KMS-11 (cell line): Measurements from ENCODE around the gene SCARF2.
"Not testable (repeated sequence)": the region's sequence is repeated elsewhere in the genome, so short reads cannot be mapped to it uniquely, and the experiment has no call there.

Experiments
- H2AFZ ChIP-seq: fragments of 200-600 bp; sonication (generic); 2 replicates; pipeline ENCODE4 v1.6.1; 2016; ENCODE audit warnings: antibody characterized with exemption, mixed run types, low read depth
- H3K27ac ChIP-seq: fragments of 200-600 bp; sonication (generic); 2 replicates; pipeline ENCODE4 v1.6.1; 2016; ENCODE audit warnings: mild to moderate bottlenecking, mixed run types
- H3K27me3 ChIP-seq: fragments of 200-600 bp; sonication (generic); 2 replicates; pipeline ENCODE4 v1.6.1; 2017; ENCODE audit warnings: mild to moderate bottlenecking, low read depth, mixed run types, moderate library complexity; ENCODE audit not compliant: insufficient read depth
- H3K36me3 ChIP-seq: fragments of 200-600 bp; sonication (generic); 2 replicates; pipeline ENCODE4 v1.6.1; 2017; ENCODE audit warnings: mild to moderate bottlenecking, mixed run types; ENCODE audit not compliant: insufficient read depth
- H3K4me1 ChIP-seq: fragments of 200-600 bp; sonication (generic); 2 replicates; pipeline ENCODE4 v1.6.1; 2016; ENCODE audit warnings: mild to moderate bottlenecking, low read depth, mixed run types; ENCODE audit not compliant: poor library complexity, severe bottlenecking
- H3K4me2 ChIP-seq: fragments of 200-600 bp; sonication (generic); 2 replicates; pipeline ENCODE4 v1.7.0; 2016; ENCODE audit warnings: mild to moderate bottlenecking, mixed run types
- H3K4me3 ChIP-seq: fragments of 200-600 bp; sonication (generic); IDR thresholded peaks from 2 replicates; pipeline ENCODE4 v1.6.1; 2017; ENCODE audit warnings: low read depth, low read length, mixed read lengths; ENCODE audit not compliant: insufficient read depth
- H3K79me2 ChIP-seq: fragments of 200-600 bp; sonication (generic); 2 replicates; pipeline ENCODE4 v1.6.1; 2016; ENCODE audit warnings: low read depth, mixed run types; ENCODE audit not compliant: insufficient read depth
- H3K9ac ChIP-seq: fragments of 200-600 bp; sonication (generic); 2 replicates; pipeline ENCODE4 v1.6.1; 2016; ENCODE audit warnings: mild to moderate bottlenecking, mixed run types
- H4K20me1 ChIP-seq: fragments of 200-600 bp; sonication (generic); 2 replicates; pipeline ENCODE4 v1.6.1; 2016; ENCODE audit warnings: mild to moderate bottlenecking, mixed run types; ENCODE audit not compliant: insufficient read depth
- TF ChIP-seq, protein P1 (sequence below): fragments of 200-600 bp; sonication (generic); conservative IDR thresholded peaks from 2 replicates; pipeline ENCODE4 v1.6.1; 2017; ENCODE audit warnings: low read depth, mild to moderate bottlenecking, antibody characterized with exemption, low read length, moderate library complexity, mixed read lengths

Gene SCARF2

DNA sequence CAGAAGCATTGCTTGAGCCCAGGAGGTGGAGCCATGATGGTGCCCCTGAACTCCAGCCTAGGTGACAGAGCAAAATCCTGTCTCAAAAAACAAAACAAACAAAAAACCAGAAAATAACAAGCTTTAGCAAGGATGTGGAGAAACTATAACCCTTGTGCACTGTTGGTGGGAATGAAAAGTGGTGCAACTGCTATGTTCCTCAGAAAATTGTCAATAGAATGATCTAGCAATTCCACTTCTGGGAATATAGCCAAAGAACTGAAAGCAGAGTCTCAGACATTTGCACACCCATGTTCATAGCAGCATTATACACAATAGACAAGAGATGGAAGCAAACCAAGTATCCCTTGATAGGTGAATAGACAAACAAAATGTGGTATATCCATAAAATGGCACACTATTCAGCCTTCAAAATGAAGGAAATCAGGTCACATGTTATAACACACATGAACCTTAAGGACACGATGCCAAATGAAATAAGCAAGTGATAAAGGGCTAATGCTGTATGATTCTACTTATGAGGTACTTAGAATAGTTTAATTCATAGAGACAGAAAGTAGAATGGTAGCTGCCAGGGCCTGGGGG is 42.1 kb upstream of the SCARF2 start:
- TF ChIP-seq, protein P1, sequence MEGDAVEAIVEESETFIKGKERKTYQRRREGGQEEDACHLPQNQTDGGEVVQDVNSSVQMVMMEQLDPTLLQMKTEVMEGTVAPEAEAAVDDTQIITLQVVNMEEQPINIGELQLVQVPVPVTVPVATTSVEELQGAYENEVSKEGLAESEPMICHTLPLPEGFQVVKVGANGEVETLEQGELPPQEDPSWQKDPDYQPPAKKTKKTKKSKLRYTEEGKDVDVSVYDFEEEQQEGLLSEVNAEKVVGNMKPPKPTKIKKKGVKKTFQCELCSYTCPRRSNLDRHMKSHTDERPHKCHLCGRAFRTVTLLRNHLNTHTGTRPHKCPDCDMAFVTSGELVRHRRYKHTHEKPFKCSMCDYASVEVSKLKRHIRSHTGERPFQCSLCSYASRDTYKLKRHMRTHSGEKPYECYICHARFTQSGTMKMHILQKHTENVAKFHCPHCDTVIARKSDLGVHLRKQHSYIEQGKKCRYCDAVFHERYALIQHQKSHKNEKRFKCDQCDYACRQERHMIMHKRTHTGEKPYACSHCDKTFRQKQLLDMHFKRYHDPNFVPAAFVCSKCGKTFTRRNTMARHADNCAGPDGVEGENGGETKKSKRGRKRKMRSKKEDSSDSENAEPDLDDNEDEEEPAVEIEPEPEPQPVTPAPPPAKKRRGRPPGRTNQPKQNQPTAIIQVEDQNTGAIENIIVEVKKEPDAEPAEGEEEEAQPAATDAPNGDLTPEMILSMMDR, result no peak
- H3K27me3 ChIP-seq, result no peaks in the 10 kb centered on the region
- no peak overlapping the region for H3K9ac ChIP-seq
- no peak overlapping the region for H2AFZ ChIP-seq
- H3K79me2 ChIP-seq, result no peaks in the 10 kb centered on the region
- no peaks in the 10 kb centered on the region for H3K4me1 ChIP-seq
- no peak overlapping the region for H3K27ac ChIP-seq
- H3K4me3 ChIP-seq, result no peak overlapping the region
- no peaks in the 10 kb centered on the region for H3K36me3 ChIP-seq
- no peak overlapping the region for H3K4me2 ChIP-seq
- H4K20me1 ChIP-seq, result no peaks in the 10 kb centered on the region

DNA sequence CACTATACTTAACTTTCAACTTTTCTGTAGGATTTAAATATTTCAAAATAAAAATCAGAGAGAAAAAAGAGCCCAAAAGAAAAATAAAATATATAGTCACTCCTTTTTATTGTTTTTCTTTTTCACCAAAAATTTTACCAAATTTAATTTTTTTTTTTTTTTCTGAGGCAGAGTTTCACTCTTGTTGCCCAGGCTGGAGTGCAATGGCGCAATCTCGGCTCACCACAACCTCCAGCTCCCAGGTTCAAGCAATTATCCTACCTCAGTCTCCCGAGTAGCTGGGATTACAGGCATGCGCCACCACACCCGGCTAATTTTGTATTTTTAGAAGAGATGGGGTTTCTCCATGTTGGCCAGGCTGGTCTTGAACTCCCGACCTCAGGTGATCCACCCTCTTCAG is 40.4 kb upstream of the SCARF2 start:
- H3K4me2 ChIP-seq, H2AFZ ChIP-seq, H4K20me1 ChIP-seq, H3K27ac ChIP-seq, H3K79me2 ChIP-seq, H3K36me3 ChIP-seq, H3K27me3 ChIP-seq, H3K9ac ChIP-seq, H3K4me3 ChIP-seq, H3K4me1 ChIP-seq: not testable (repeated sequence)

DNA sequence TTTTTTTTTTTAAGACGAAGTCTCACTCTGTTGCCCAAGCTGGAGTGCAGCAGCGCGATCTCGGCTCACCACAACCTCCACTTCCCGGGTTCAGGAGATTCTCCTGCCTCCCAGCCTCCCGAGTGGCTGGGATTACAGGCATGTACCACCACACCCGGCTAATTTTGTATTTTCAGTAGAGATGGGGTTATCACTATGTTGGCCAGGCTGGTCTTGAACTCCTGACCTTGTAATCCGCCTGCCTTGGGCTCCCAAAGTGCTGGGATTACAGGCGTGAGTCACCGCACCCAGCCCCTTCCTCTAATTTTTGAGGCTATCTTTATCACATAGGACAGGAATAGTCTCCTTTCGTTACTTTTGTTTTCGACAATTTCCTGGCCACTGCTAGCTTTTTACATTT is 37.9 kb upstream of the SCARF2 start:
- not testable (repeated sequence) for H4K20me1 ChIP-seq, H3K9ac ChIP-seq, H2AFZ ChIP-seq, H3K36me3 ChIP-seq, H3K27ac ChIP-seq, H3K4me3 ChIP-seq, H3K4me1 ChIP-seq, H3K4me2 ChIP-seq, H3K27me3 ChIP-seq, H3K79me2 ChIP-seq

DNA sequence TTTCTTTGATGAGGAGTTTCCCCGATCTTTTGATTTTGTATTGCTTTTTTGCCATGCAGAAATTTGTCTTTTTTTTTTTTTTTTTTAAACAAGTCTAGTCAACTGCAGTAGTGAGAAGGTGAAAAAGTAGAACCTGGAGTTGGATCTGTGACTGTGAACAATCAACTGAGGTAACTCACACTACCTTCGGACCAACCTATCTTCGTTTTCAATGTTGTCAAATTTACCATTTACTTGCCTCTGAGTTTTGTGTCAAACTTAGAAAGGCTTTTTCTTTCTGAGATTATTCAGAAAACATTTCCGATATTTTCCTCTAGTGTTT is 37.5 kb upstream of the SCARF2 start:
- Histone ChIP-seq H3K4me2 (no peak overlapping the region), H3K9ac (no peak overlapping the region), H3K27ac (no peak overlapping the region), H3K79me2 (no peaks in the 10 kb centered on the region), H4K20me1 (no peaks in the 10 kb centered on the region), H3K36me3 (no peaks in the 10 kb centered on the region), H3K27me3 (no peaks in the 10 kb centered on the region), H2AFZ (no peak overlapping the region), H3K4me1 (no peaks in the 10 kb centered on the region), H3K4me3 (no peak overlapping the region)
- TF ChIP-seq, protein P1, result no peak

DNA sequence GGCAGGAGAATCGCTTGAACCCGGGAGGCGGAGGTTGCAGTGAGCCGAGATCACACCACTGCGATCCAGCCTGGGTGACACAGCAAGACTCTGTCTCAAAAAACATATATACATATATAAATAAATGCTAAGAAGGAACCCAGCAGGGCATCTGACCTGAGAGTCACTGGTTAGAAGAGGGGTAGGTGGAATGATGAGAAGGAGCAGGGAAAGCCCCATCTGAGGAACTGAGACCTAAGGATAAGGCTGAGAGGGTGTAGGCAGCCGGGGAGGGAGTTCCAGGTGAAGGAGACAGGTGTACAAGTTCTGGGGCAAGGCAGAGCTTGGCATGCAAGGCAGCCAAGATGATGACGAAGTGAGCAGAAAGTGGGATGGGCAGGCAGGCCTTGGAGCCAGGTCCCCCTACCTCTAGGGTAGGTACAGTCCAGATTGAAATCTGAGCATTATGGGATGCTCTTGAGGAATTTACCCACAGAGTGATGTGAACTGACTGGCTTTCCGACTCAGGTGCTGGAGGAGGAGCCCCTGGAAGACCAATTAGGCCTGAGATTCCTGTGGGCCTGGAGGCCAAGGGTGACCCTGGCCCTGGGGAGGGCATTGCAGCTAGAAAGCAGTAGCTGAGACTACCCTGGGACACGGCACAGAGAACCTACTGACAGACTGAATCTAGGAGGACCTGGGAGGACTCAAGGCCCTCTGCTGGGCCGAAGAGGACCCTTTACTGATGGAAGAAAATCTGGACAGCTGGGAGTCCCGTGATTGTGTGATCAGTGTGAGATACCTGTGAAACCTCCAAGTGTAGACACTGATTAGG is 35.2 kb upstream of the SCARF2 start:
- TF ChIP-seq, protein P1, result no peak
- peaks cover 12% of the 10 kb centered on the region for H3K4me1 ChIP-seq
- no peak overlapping the region for H2AFZ ChIP-seq
- no peak overlapping the region for H3K9ac ChIP-seq
- no peaks in the 10 kb centered on the region for H3K27me3 ChIP-seq
- H3K27ac ChIP-seq, result no peak overlapping the region
- H4K20me1 ChIP-seq, result no peaks in the 10 kb centered on the region
- no peak overlapping the region for H3K4me2 ChIP-seq
- H3K36me3 ChIP-seq, result no peaks in the 10 kb centered on the region
- H3K79me2 ChIP-seq, result no peaks in the 10 kb centered on the region
- H3K4me3 ChIP-seq, result no peak overlapping the region
